HCT116 (cell line): Measurements from ENCODE around the gene CYP2S1. TPM values are rescaled to one million over a fixed set of nuclear protein-coding genes. Genes with fewer than 3 reads are reported as not detected.

Source experiments
- CTCF ChIP-seq, 3 experiments: fragments of 200-600 bp in 1 of 3; sonication (generic) in 1 of 3; IDR thresholded peaks in 2 of 3; conservative IDR thresholded peaks in 1 of 3; 2 replicates each; pipeline ENCODE4 v1.5.1; 2012 to 2017; ENCODE audit warnings: low read depth in 2 of 3, low read length in 2 of 3, antibody characterized with exemption in 1 of 3, borderline replicate concordance in 1 of 3, control low read depth in 1 of 3, mild to moderate bottlenecking in 1 of 3, mixed read lengths in 1 of 3, mixed run types in 1 of 3, moderate library complexity in 1 of 3; ENCODE audit not compliant: insufficient read depth in 1 of 3
- EGR1 ChIP-seq: IDR thresholded peaks from 2 replicates; pipeline ENCODE4 v1.6.1; 2012; ENCODE audit warnings: low read depth
- JUND ChIP-seq: IDR thresholded peaks from 2 replicates; pipeline ENCODE4 v1.6.1; 2012
- ZFX ChIP-seq: fragments of 450-650 bp; IDR thresholded peaks from 2 replicates; pipeline ENCODE4 v1.6.1; 2017
- ZNF274 ChIP-seq: fragments of 200-500 bp; sonication (Bioruptor generic); IDR thresholded peaks from 2 replicates; pipeline ENCODE4 v1.6.1; 2014; ENCODE audit warnings: mild to moderate bottlenecking, low read depth, low read length, inconsistent platforms
- total RNA-seq: library from RNA; stranded (reverse); gene quantifications from one replicate; pipeline ENCODE4 v1.2.1, GENCODE V29; 2021; ENCODE audit not compliant: unreplicated experiment
- TF ChIP-seq, protein P1 (sequence below): IDR thresholded peaks from 2 replicates; pipeline ENCODE4 v1.6.1; 2011; ENCODE audit warnings: mild to moderate bottlenecking, low read length, moderate library complexity; ENCODE audit not compliant: insufficient replicate concordance; ENCODE audit errors: extremely low read depth

CYP2S1 gene
- total RNA-seq, 1 experiment from 2014 or later, result 17.6 TPM

DNA sequence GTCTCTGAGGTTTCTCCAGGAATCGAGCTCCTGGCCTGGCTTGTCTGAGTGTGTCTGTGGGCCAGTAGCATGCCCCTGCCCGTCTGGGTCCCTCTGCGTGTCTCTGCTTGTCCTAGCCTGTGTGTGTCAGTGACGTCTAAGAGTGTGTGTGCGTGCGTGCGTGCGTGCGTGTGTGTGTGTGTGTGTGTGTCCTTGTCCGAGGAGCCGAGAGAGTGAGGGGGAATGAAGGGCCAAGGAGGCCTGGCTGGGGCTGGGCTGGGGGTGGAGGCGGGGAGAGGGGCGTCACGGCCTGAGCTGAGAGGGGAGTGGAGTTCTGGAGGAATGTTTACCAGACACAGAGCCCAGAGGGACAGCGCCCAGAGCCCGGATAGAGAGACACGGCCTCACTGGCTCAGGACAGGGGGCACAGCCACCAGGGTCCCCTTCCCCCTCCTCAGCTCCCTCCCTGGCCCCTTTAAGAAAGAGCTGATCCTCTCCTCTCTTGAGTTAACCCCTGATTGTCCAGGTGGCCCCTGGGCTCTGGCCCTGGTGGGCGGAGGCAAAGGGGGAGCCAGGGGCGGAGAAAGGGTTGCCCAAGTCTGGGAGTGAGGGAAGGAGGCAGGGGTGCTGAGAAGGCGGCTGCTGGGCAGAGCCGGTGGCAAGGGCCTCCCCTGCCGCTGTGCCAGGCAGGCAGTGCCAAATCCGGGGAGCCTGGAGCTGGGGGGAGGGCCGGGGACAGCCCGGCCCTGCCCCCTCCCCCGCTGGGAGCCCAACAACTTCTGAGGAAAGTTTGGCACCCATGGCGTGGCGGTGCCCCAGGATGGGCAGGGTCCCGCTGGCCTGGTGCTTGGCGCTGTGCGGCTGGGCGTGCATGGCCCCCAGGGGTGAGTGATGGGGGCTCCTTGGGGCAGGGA, 25.8 kb downstream of the CYP2S1 start, which contains the start of gene AXL (continued):
- no peak for TF ChIP-seq CTCF (IDR thresholded peaks at IDR 0.05 in 2 of 3, conservative IDR thresholded peaks at IDR 0.05 in 1 of 3; ENCODE audit: borderline replicate concordance in 1 of 3, insufficient read depth in 1 of 3, low read depth in 2 of 3, low read length in 2 of 3)
- TF ChIP-seq, protein P1, sequence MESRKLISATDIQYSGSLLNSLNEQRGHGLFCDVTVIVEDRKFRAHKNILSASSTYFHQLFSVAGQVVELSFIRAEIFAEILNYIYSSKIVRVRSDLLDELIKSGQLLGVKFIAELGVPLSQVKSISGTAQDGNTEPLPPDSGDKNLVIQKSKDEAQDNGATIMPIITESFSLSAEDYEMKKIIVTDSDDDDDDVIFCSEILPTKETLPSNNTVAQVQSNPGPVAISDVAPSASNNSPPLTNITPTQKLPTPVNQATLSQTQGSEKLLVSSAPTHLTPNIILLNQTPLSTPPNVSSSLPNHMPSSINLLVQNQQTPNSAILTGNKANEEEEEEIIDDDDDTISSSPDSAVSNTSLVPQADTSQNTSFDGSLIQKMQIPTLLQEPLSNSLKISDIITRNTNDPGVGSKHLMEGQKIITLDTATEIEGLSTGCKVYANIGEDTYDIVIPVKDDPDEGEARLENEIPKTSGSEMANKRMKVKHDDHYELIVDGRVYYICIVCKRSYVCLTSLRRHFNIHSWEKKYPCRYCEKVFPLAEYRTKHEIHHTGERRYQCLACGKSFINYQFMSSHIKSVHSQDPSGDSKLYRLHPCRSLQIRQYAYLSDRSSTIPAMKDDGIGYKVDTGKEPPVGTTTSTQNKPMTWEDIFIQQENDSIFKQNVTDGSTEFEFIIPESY, result no peak
- peak; percentile 34; the same call in 1 of the 2 replicates for TF ChIP-seq EGR1
- TF ChIP-seq ZNF274, result no peak
- TF ChIP-seq JUND, result no peak
- TF ChIP-seq ZFX, result peak; percentile 16; the same call in 1 of the 2 replicates
